ENCODE measurements around the gene ABLIM1. TPM values are rescaled to one million over a fixed set of nuclear protein-coding genes. Genes with fewer than 3 reads are reported as not detected.

The ABLIM1 gene
- total and polyA plus RNA-seq, 2 donors (not counting 1 experiment from before 2014, with no cell fraction given) = 5.3 to 13.6 TPM

- H3K4me3 ChIP-seq (replicated peaks in 1 of 4; ENCODE audit: control extremely low read depth in 1 of 4, insufficient read depth in 1 of 4, low read depth in 3 of 4, low read length in 4 of 4) = no peak overlapping the region
- H3K27me3 ChIP-seq (ENCODE audit: control insufficient read depth, insufficient read depth, low read length) = peaks cover 5% of the 10 kb centered on the region
- no peaks in the 10 kb centered on the region for H3K36me3 ChIP-seq (ENCODE audit: control insufficient read depth, insufficient read depth, low read length)
- DNase-seq (ENCODE audit: low read depth in 2 of 2) = peak; percentile 71 to 87
- TF ChIP-seq EZH2 (IDR thresholded peaks at IDR 0.05; ENCODE audit: low read length, missing control alignments) (no peak), CTCF (conservative IDR thresholded peaks at IDR 0.05 in 1 of 2, IDR thresholded peaks at IDR 0.05 in 1 of 2; ENCODE audit: low read depth in 1 of 2, low read length in 2 of 2) (no peak)
- no peaks in the 10 kb centered on the region for H3K9me3 ChIP-seq (ENCODE audit: control insufficient read depth, insufficient read depth, low read depth, low read length)
- no peak overlapping the region for H3K27ac ChIP-seq (ENCODE audit: insufficient read depth, low read length)
- H3K4me2 ChIP-seq (ENCODE audit: extremely low read depth, insufficient read depth, low read length) = no peak overlapping the region
- H2AFZ ChIP-seq (ENCODE audit: low read length) = no peak overlapping the region
- peaks cover 7% of the 10 kb centered on the region for H3K4me1 ChIP-seq (ENCODE audit: control insufficient read depth, extremely low read depth, insufficient read depth, low read length)
- H3K9ac ChIP-seq (ENCODE audit: insufficient read depth, low read length) = no peak overlapping the region
- no peaks in the 10 kb centered on the region for H3K79me2 ChIP-seq (ENCODE audit: control insufficient read depth, insufficient read depth, low read length)
- no peaks in the 10 kb centered on the region for H4K20me1 ChIP-seq (ENCODE audit: control insufficient read depth, extremely low read depth, insufficient read depth, low read length)
Observed at GRCh38 chr10:114389426-114389825, 268.6 kb downstream of the ABLIM1 start.

GRCh38 chr10:114388275-114388674, 269.8 kb downstream of the ABLIM1 start:
- Histone ChIP-seq H3K4me1 (ENCODE audit: control insufficient read depth, extremely low read depth, insufficient read depth, low read length) (peaks cover 3% of the 10 kb centered on the region), H3K36me3 (ENCODE audit: control insufficient read depth, insufficient read depth, low read length) (no peaks in the 10 kb centered on the region), H4K20me1 (ENCODE audit: control insufficient read depth, extremely low read depth, insufficient read depth, low read length) (no peaks in the 10 kb centered on the region), H3K9ac (ENCODE audit: insufficient read depth, low read length) (no peak overlapping the region), H3K4me3 (replicated peaks in 1 of 4; ENCODE audit: control extremely low read depth in 1 of 4, insufficient read depth in 1 of 4, low read depth in 3 of 4, low read length in 4 of 4) (no peak overlapping the region), H3K27me3 (ENCODE audit: control insufficient read depth, insufficient read depth, low read length) (peaks cover 5% of the 10 kb centered on the region), H3K79me2 (ENCODE audit: control insufficient read depth, insufficient read depth, low read length) (no peaks in the 10 kb centered on the region), H2AFZ (ENCODE audit: low read length) (no peak overlapping the region), H3K27ac (ENCODE audit: insufficient read depth, low read length) (no peak overlapping the region), H3K4me2 (ENCODE audit: extremely low read depth, insufficient read depth, low read length) (no peak overlapping the region), H3K9me3 (ENCODE audit: control insufficient read depth, insufficient read depth, low read depth, low read length) (no peaks in the 10 kb centered on the region)
- DNase-seq (ENCODE audit: low read depth in 2 of 2) = peak in 1 of 2 donors; percentile 63
- no peak for TF ChIP-seq EZH2 (IDR thresholded peaks at IDR 0.05; ENCODE audit: low read length, missing control alignments)
- no peak for TF ChIP-seq CTCF (conservative IDR thresholded peaks at IDR 0.05 in 1 of 2, IDR thresholded peaks at IDR 0.05 in 1 of 2; ENCODE audit: low read depth in 1 of 2, low read length in 2 of 2)

GRCh38 chr10:114387784-114388183, 270.3 kb downstream of the ABLIM1 start:
- Histone ChIP-seq H3K79me2 (ENCODE audit: control insufficient read depth, insufficient read depth, low read length) (no peaks in the 10 kb centered on the region), H3K4me2 (ENCODE audit: extremely low read depth, insufficient read depth, low read length) (no peak overlapping the region), H4K20me1 (ENCODE audit: control insufficient read depth, extremely low read depth, insufficient read depth, low read length) (no peaks in the 10 kb centered on the region), H3K9me3 (ENCODE audit: control insufficient read depth, insufficient read depth, low read depth, low read length) (no peaks in the 10 kb centered on the region), H2AFZ (ENCODE audit: low read length) (no peak overlapping the region), H3K27ac (ENCODE audit: insufficient read depth, low read length) (no peak overlapping the region), H3K36me3 (ENCODE audit: control insufficient read depth, insufficient read depth, low read length) (no peaks in the 10 kb centered on the region), H3K4me3 (replicated peaks in 1 of 4; ENCODE audit: control extremely low read depth in 1 of 4, insufficient read depth in 1 of 4, low read depth in 3 of 4, low read length in 4 of 4) (no peak overlapping the region), H3K9ac (ENCODE audit: insufficient read depth, low read length) (no peak overlapping the region), H3K27me3 (ENCODE audit: control insufficient read depth, insufficient read depth, low read length) (peaks cover 5% of the 10 kb centered on the region), H3K4me1 (ENCODE audit: control insufficient read depth, extremely low read depth, insufficient read depth, low read length) (no peaks in the 10 kb centered on the region)
- no peak for TF ChIP-seq CTCF (conservative IDR thresholded peaks at IDR 0.05 in 1 of 2, IDR thresholded peaks at IDR 0.05 in 1 of 2; ENCODE audit: low read depth in 1 of 2, low read length in 2 of 2)
- no peak for TF ChIP-seq EZH2 (IDR thresholded peaks at IDR 0.05; ENCODE audit: low read length, missing control alignments)
- no peak for DNase-seq (ENCODE audit: low read depth in 2 of 2)

Data from fibroblast of lung (primary cell).